Right lobe of liver (tissue), 4 donors: ENCODE data around the gene CCN2.

Experiments
- POLR2A ChIP-seq: fragments of 450-650 bp; IDR thresholded peaks from one replicate; pipeline ENCODE4 v1.6.1; 2017; ENCODE audit warnings: antibody characterized with exemption, mild to moderate bottlenecking
- TF ChIP-seq, protein P1 (sequence below), 4 donors: fragments of 200-600 bp in 3 of 4; fragments of 450-650 bp in 1 of 4; IDR thresholded peaks; one replicate each; pipeline versions ENCODE4 v1.5.1 to v1.8.0; 2016 to 2022; ENCODE audit warnings: antibody characterized with exemption in 4 of 4, mild to moderate bottlenecking in 2 of 4
- donor health status: DM: no; HTN: no; CAD: no.
- donor health status: DM: no; HTN: no; CAD: no.
- donor health status: DM: no; HTN: yes; CAD: no.

DNA sequence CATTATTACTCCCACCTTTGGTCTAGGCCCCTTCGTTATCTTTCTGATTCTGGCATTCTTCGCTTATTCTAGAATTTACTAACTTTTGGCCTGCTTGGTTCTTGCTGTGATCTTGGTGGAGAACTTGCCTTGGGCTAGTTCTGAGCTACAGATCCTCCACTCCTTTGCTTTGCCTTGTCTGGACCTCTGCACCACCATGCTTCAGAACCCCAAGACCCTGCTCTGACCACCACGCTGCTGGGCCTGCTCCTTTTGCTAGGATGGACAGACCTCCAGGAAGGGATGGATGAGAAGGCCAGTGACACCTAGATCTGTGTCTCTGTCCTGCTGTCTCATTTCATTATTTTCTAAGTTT lies 30.4 kb upstream of the CCN2 start:
- TF ChIP-seq, protein P1, sequence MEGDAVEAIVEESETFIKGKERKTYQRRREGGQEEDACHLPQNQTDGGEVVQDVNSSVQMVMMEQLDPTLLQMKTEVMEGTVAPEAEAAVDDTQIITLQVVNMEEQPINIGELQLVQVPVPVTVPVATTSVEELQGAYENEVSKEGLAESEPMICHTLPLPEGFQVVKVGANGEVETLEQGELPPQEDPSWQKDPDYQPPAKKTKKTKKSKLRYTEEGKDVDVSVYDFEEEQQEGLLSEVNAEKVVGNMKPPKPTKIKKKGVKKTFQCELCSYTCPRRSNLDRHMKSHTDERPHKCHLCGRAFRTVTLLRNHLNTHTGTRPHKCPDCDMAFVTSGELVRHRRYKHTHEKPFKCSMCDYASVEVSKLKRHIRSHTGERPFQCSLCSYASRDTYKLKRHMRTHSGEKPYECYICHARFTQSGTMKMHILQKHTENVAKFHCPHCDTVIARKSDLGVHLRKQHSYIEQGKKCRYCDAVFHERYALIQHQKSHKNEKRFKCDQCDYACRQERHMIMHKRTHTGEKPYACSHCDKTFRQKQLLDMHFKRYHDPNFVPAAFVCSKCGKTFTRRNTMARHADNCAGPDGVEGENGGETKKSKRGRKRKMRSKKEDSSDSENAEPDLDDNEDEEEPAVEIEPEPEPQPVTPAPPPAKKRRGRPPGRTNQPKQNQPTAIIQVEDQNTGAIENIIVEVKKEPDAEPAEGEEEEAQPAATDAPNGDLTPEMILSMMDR (IDR thresholded peaks at IDR 0.05) = no peak
- no peak for TF ChIP-seq POLR2A
